Lower lobe of right lung (tissue), 2 donors: Measurements from ENCODE around the gene DUOXA2. TPM values are rescaled to one million over a fixed set of nuclear protein-coding genes. Genes with fewer than 3 reads are reported as not detected.

Experiments used
- ATAC-seq, 2 donors: fragments of 200-7000 bp; cut with Tn5 transposase; one replicate each; pipeline ENCODE4 v1.9.1; 2020 to 2022; ENCODE audit warnings: mild to moderate bottlenecking in 2 of 2, moderate library complexity in 2 of 2
- DNase-seq: peaks from one replicate; pipeline ENCODE4 v3.0.0-alpha.2; 2020
- H3K27ac ChIP-seq: fragments of 200-600 bp; one replicate; pipeline ENCODE4 v1.8.0; 2022
- H3K27me3 ChIP-seq: fragments of 200-600 bp; one replicate; pipeline ENCODE4 v1.8.0; 2022; ENCODE audit warnings: low read depth
- H3K36me3 ChIP-seq: fragments of 200-600 bp; one replicate; pipeline ENCODE4 v1.8.0; 2022; ENCODE audit warnings: mild to moderate bottlenecking
- H3K4me1 ChIP-seq: fragments of 200-600 bp; one replicate; pipeline ENCODE4 v1.8.0; 2022
- H3K4me3 ChIP-seq: fragments of 200-600 bp; one replicate; pipeline ENCODE4 v1.8.0; 2022; ENCODE audit warnings: mild to moderate bottlenecking
- H3K9me3 ChIP-seq: fragments of 200-600 bp; one replicate; pipeline ENCODE4 v1.8.0; 2022
- intact Hi-C: fragments of 100-400 bp; cut with DNase I; formaldehyde crosslinking; loops from one replicate; pipeline ENCODE4 v1.11.0; 2022
- total RNA-seq: library from RNA; stranded (reverse); fragmentation: NEBNext Ultra II Directional; extraction: Animal tissue kit (Norgen Biotek cat#: 25700); gene quantifications from one replicate; pipeline ENCODE4 v1.2.1, GENCODE V29; 2021
- TF ChIP-seq, protein P1 (sequence below): fragments of 200-600 bp; IDR thresholded peaks from one replicate; pipeline ENCODE4 v1.8.0; 2022; ENCODE audit warnings: antibody characterized with exemption, mild to moderate bottlenecking
- donor health status: DM: no; HTN: yes; CAD: no; lungs with severe emphysema.

DUOXA2 gene
- total RNA-seq, 1 donor from 2014 or later, result not detected

DNA sequence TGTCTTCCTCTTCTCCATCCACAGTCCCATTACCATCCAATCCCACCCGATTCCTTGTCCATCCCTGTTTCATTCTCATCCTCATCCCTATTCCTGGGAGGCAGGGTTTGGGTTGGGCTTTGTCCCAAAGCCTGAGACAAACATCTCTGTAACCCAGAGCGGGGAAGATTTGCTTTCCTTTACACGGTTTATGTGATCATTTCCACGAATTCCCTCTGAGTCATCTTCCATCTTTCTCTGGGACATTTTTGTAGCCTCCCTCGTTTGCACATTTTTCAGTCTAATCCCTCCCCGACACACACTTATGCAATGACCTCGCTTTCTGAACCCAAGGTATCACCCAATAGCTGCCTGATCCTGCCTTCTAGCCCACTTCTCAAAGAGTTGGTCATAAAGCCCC is 23.0 kb upstream of the DUOXA2 start:
- no peaks in the 10 kb centered on the region for H3K9me3 ChIP-seq
- TF ChIP-seq, protein P1, sequence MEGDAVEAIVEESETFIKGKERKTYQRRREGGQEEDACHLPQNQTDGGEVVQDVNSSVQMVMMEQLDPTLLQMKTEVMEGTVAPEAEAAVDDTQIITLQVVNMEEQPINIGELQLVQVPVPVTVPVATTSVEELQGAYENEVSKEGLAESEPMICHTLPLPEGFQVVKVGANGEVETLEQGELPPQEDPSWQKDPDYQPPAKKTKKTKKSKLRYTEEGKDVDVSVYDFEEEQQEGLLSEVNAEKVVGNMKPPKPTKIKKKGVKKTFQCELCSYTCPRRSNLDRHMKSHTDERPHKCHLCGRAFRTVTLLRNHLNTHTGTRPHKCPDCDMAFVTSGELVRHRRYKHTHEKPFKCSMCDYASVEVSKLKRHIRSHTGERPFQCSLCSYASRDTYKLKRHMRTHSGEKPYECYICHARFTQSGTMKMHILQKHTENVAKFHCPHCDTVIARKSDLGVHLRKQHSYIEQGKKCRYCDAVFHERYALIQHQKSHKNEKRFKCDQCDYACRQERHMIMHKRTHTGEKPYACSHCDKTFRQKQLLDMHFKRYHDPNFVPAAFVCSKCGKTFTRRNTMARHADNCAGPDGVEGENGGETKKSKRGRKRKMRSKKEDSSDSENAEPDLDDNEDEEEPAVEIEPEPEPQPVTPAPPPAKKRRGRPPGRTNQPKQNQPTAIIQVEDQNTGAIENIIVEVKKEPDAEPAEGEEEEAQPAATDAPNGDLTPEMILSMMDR, result no peak
- H3K27ac ChIP-seq, result no peak overlapping the region
- H3K4me3 ChIP-seq, result no peak overlapping the region
- DNase-seq (no peak), ATAC-seq (no peak)
- no peaks in the 10 kb centered on the region for H3K4me1 ChIP-seq
- no peaks in the 10 kb centered on the region for H3K36me3 ChIP-seq
- intact Hi-C loops, result no loop called here
- peaks cover 3% of the 10 kb centered on the region for H3K27me3 ChIP-seq

DNA sequence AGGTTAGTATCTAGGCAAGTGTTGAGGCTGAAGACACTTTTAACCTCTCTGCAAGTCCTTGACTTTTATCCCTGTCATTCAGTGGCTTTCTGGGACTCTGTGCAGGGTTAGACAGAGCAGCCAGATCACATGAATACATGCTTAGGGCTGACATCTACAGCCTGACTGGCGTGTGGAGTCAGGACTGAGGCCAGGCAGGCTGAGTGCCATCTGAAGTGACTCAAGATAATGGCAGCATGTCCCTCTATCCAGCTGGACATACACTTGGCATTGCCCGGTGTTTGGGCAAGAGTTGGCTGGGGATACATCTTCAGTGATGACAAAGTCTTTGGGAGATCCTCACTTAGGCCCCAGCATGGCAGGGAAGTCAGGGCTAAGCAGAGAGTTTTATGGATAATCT is 22.6 kb upstream of the DUOXA2 start:
- TF ChIP-seq, protein P1, result no peak
- ATAC-seq, result no peak
- Histone ChIP-seq H3K4me1 (no peaks in the 10 kb centered on the region), H3K4me3 (no peak overlapping the region), H3K9me3 (no peaks in the 10 kb centered on the region), H3K27me3 (no peaks in the 10 kb centered on the region), H3K27ac (no peak overlapping the region), H3K36me3 (no peaks in the 10 kb centered on the region)
- intact Hi-C loops, result no loop called here
- no peak for DNase-seq

- ATAC-seq (no peak), DNase-seq (no peak)
- TF ChIP-seq, protein P1, result no peak
- intact Hi-C loops, result no loop called here
- Histone ChIP-seq H3K27me3 (no peaks in the 10 kb centered on the region), H3K4me1 (no peaks in the 10 kb centered on the region), H3K4me3 (no peak overlapping the region), H3K9me3 (no peaks in the 10 kb centered on the region), H3K36me3 (no peaks in the 10 kb centered on the region), H3K27ac (no peak overlapping the region)
Observed at GRCh38 chr15:45093013-45093412, 21.1 kb upstream of the DUOXA2 start.

- no peaks in the 10 kb centered on the region for H3K36me3 ChIP-seq
- H3K9me3 ChIP-seq, result no peaks in the 10 kb centered on the region
- no peaks in the 10 kb centered on the region for H3K4me1 ChIP-seq
- H3K4me3 ChIP-seq, result no peak overlapping the region
- H3K27me3 ChIP-seq, result no peaks in the 10 kb centered on the region
- no peak for DNase-seq
- intact Hi-C loops, result no loop called here
- TF ChIP-seq, protein P1, result no peak
- ATAC-seq, result no peak
- H3K27ac ChIP-seq, result no peak overlapping the region
Observed at GRCh38 chr15:45093622-45094357, 20.3 kb upstream of the DUOXA2 start.

DNA sequence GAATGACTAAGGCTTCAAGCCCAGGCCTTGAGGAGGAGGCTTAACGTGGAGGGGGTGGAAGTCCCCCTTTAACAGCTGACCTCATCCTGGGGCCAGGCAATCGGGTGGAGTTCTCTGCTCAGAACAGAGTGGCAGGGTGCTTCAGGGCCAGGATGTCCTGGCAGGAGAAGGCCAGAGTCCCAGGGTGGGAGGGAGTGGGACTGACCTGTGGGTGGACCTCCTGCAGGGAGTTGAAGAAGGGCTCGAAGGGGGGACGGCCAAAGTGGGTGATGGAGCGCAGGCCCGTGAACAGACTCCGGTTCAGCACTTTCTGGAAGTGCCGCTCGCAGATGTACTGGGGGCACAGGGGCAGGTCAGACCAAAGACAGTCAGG is 19.8 kb upstream of the DUOXA2 start:
- Histone ChIP-seq H3K27ac (no peak overlapping the region), H3K4me3 (no peak overlapping the region), H3K4me1 (no peaks in the 10 kb centered on the region), H3K36me3 (no peaks in the 10 kb centered on the region), H3K9me3 (no peaks in the 10 kb centered on the region), H3K27me3 (no peaks in the 10 kb centered on the region)
- TF ChIP-seq, protein P1, result no peak
- intact Hi-C loops, result no loop called here
- ATAC-seq (no peak), DNase-seq (no peak)
